Testis (tissue), 3 donors: ENCODE data around the gene AMBRA1. TPM values are rescaled to one million over a fixed set of nuclear protein-coding genes. Genes with fewer than 3 reads are reported as not detected.

Experiments used
- DNase-seq: peaks from one replicate; pipeline ENCODE4 v3.0.0-alpha.2; 2019
- H3K27ac ChIP-seq, 2 donors: fragments of 200-600 bp; sonication (generic); one replicate each; pipeline ENCODE4 v1.5.1; 2019
- H3K27me3 ChIP-seq: fragments of 200-600 bp; sonication (generic); one replicate; pipeline ENCODE4 v1.5.1; 2019
- H3K36me3 ChIP-seq: fragments of 200-600 bp; sonication (generic); one replicate; pipeline ENCODE4 v1.5.1; 2017; ENCODE audit warnings: low read depth; ENCODE audit errors: missing control alignments
- H3K4me1 ChIP-seq: fragments of 200-600 bp; sonication (generic); one replicate; pipeline ENCODE4 v1.5.1; 2019
- H3K4me3 ChIP-seq, 2 donors: fragments of 200-600 bp; sonication (generic); one replicate each; pipeline ENCODE4 v1.5.1; 2017 to 2019
- H3K9me3 ChIP-seq: fragments of 200-600 bp; sonication (generic); one replicate; pipeline ENCODE4 v1.5.1; 2017
- CTCF ChIP-seq, 3 experiments: fragments of 450-650 bp in 2 of 3; fragments of 200-600 bp in 1 of 3; sonication (generic) in 1 of 3; IDR thresholded peaks; one replicate each; pipeline ENCODE4 v1.5.1; 2016 to 2019; ENCODE audit warnings: antibody characterized with exemption in 3 of 3, mild to moderate bottlenecking in 2 of 3, moderate library complexity in 1 of 3
- POLR2A ChIP-seq: fragments of 450-650 bp; IDR thresholded peaks from one replicate; pipeline ENCODE4 v1.6.1; 2017; ENCODE audit warnings: antibody characterized with exemption, mild to moderate bottlenecking, moderate library complexity
- WGBS, 2 donors: methylation state at CpG; one replicate each; pipeline ENCODE4 v1.1.5; 2018; 5-methylcytosine and 5-hydroxymethylcytosine counted together
- intact Hi-C: fragments of 100-400 bp; cut with DNase I; formaldehyde crosslinking; loops from one replicate; pipeline ENCODE4 v1.15.1; 2023; ENCODE audit warnings: low total_unique reads
- polyA plus RNA-seq: library from polyadenylated mRNA; stranded (reverse); fragments of 350-450 nt; fragmentation: Illumina TruSeq; extraction: RNeasy Lipid Tissue Mini Kit (QIAGEN cat#74804); gene quantifications from one replicate; pipeline ENCODE4 v1.2.3, GENCODE V29; 2014; ENCODE audit warnings: low read depth, low replicate concordance; ENCODE audit not compliant: insufficient read depth
- total RNA-seq, 2 donors: library from RNA; depleted of rRNA; stranded (reverse); fragments of >200 nt; gene quantifications; one replicate each; pipeline ENCODE4 v1.2.3, GENCODE V29; 2016

The AMBRA1 gene
- total and polyA plus RNA-seq, 3 donors from 2014 or later: 28.0 to 68.3 (median 55.6) TPM

- H3K27ac ChIP-seq: no peak overlapping the region
- H3K4me1 ChIP-seq: peaks cover 23% of the 10 kb centered on the region
- intact Hi-C loops: loop anchor here (10.0 kb wide), 1 partner anchor 132 kb away; no protein-coding TSS in a partner anchor
- TF ChIP-seq POLR2A (no peak), CTCF (IDR thresholded peaks at IDR 0.05) (no peak)
- peak overlapping the region in 1 of 2 donors; percentile 29 for H3K4me3 ChIP-seq
- H3K36me3 ChIP-seq: no peaks in the 10 kb centered on the region
- 45 to 57% methylated on average over 4 of the region's 4 CpGs for WGBS, 2 donors
- H3K9me3 ChIP-seq: no peaks in the 10 kb centered on the region
- no peak for DNase-seq
- no peaks in the 10 kb centered on the region for H3K27me3 ChIP-seq
Measured at GRCh38 chr11:46393231-46393616, 200.6 kb downstream of the AMBRA1 start.

- H3K27ac ChIP-seq: no peak overlapping the region
- DNase-seq: peak; percentile 88
- no peaks in the 10 kb centered on the region for H3K9me3 ChIP-seq
- TF ChIP-seq POLR2A (no peak), CTCF (IDR thresholded peaks at IDR 0.05) (no peak)
- peaks cover 27% of the 10 kb centered on the region for H3K4me1 ChIP-seq
- H3K27me3 ChIP-seq: no peaks in the 10 kb centered on the region
- H3K36me3 ChIP-seq: no peaks in the 10 kb centered on the region
- intact Hi-C loops: loop anchor here (10.0 kb wide), 1 partner anchor 132 kb away; no protein-coding TSS in a partner anchor
- WGBS, 2 donors: 3 to 15% methylated on average over 14 to 56 of the region's 71 CpGs
- peak overlapping the region; percentile 29 to 36 for H3K4me3 ChIP-seq
Measured at GRCh38 chr11:46392421-46393230, 201.2 kb downstream of the AMBRA1 start.

GRCh38 chr11:46391578-46392420 lies 202.0 kb downstream of the AMBRA1 start, which contains the start of gene CHRM4:
TSS of gene CHRM4 (minus strand) at chr11:46391776. CDS start at chr11:46386557, 5,219 bp downstream.
- H3K27ac ChIP-seq: no peak within 1 kb of the TSS
- peaks cover 27% of the 10 kb centered on the region for H3K4me1 ChIP-seq
- intact Hi-C loops: loop anchor here (10.0 kb wide), 1 partner anchor 133 kb away; no protein-coding TSS in a partner anchor
- peak; percentile 36 for DNase-seq
- no peaks in the 10 kb centered on the region for H3K36me3 ChIP-seq
- no peaks in the 10 kb centered on the region for H3K27me3 ChIP-seq
- H3K4me3 ChIP-seq: peak within 1 kb of the TSS; percentile 29 to 36
- no peak for TF ChIP-seq POLR2A
- peak in 1 of 3 experiments; percentile 23 for TF ChIP-seq CTCF (IDR thresholded peaks at IDR 0.05)
- no peaks in the 10 kb centered on the region for H3K9me3 ChIP-seq
- 3% methylated on average over 52 of the region's 123 CpGs; no CpG with 5 or more reads in 1 of the 2 donors for WGBS, 2 donors

- Histone ChIP-seq H3K27me3 (no peaks in the 10 kb centered on the region), H3K4me3 (peak overlapping the region in 1 of 2 donors; percentile 36), H3K27ac (no peak overlapping the region), H3K9me3 (no peaks in the 10 kb centered on the region), H3K36me3 (no peaks in the 10 kb centered on the region), H3K4me1 (peaks cover 27% of the 10 kb centered on the region)
- TF ChIP-seq POLR2A (no peak), CTCF (IDR thresholded peaks at IDR 0.05) (no peak)
- WGBS, 2 donors: 0 to 1% methylated on average over 2 to 26 of the region's 31 CpGs
- intact Hi-C loops: loop anchor here (10.0 kb wide), 1 partner anchor 134 kb away; no protein-coding TSS in a partner anchor
- DNase-seq: no peak
Measured at GRCh38 chr11:46391186-46391577, 202.6 kb downstream of the AMBRA1 start.
